Psoas muscle (tissue), 8 donors: ENCODE results near the gene TSR3. TPM values are rescaled to one million over a fixed set of nuclear protein-coding genes. Genes with fewer than 3 reads are reported as not detected.
A peak's percentile ranks its signal among the peaks of the same experiment; 100 is the strongest.

Source experiments
- ATAC-seq, 4 donors: fragments of 200-7000 bp; cut with Tn5 transposase; one replicate each; pipeline ENCODE4 v1.9.1; 2020; ENCODE audit warnings: moderate library complexity in 3 of 4, mild to moderate bottlenecking in 2 of 4
- DNase-seq, 2 donors: peaks; one replicate each; pipeline ENCODE4 v3.0.0-alpha.2; 2020
- H3K27ac ChIP-seq: fragments of 200-600 bp; one replicate; pipeline ENCODE4 v1.8.0; 2022
- H3K27me3 ChIP-seq, 3 donors: fragments of 200-600 bp in 1 of 3; one replicate each; pipeline versions ENCODE4 v1.6.1 to v1.8.0; 2013 to 2022; ENCODE audit warnings: low read length in 2 of 3, mild to moderate bottlenecking in 2 of 3, moderate library complexity in 1 of 3; ENCODE audit not compliant: insufficient read depth in 3 of 3
- H3K36me3 ChIP-seq, 2 donors: fragments of 200-600 bp in 1 of 2; one replicate each; pipeline versions ENCODE4 v1.6.1 to v1.8.0; 2013 to 2022; ENCODE audit warnings: low read depth in 1 of 2, mild to moderate bottlenecking in 1 of 2, moderate library complexity in 1 of 2; ENCODE audit not compliant: insufficient read depth in 1 of 2
- H3K4me1 ChIP-seq: fragments of 200-600 bp; one replicate; pipeline ENCODE4 v1.8.0; 2022
- H3K4me3 ChIP-seq: fragments of 200-600 bp; one replicate; pipeline ENCODE4 v1.8.0; 2022; ENCODE audit warnings: mild to moderate bottlenecking
- H3K9me3 ChIP-seq: fragments of 200-600 bp; one replicate; pipeline ENCODE4 v1.8.0; 2022
- CTCF ChIP-seq: fragments of 200-600 bp; IDR thresholded peaks from one replicate; pipeline ENCODE4 v1.8.0; 2022; ENCODE audit warnings: antibody characterized with exemption
- WGBS, 3 donors: extraction: QIAGEN DNeasy Blood & Tissue Kit; methylation state at CpG; one replicate each; pipeline versions ENCODE4 v1.1.6 to v1.1.7; 2013; 5-methylcytosine and 5-hydroxymethylcytosine counted together
- intact Hi-C, 2 donors: fragments of 100-400 bp; cut with DNase I; formaldehyde crosslinking; loops; one replicate each; pipeline versions ENCODE4 v1.11.0 to v1.14.2; 2022
- polyA plus RNA-seq, 3 donors: library from polyadenylated mRNA; stranded (reverse); fragments of 200-250 nt; gene quantifications; one replicate each; pipeline ENCODE4 v1.2.3, GENCODE V29; 2013
- total RNA-seq, 4 donors: library from RNA; stranded (reverse); fragmentation: NEBNext Ultra II Directional in 2 of 4; extraction: Animal tissue kit (Norgen Biotek cat#: 25700) in 2 of 4; gene quantifications; one replicate each; pipeline versions ENCODE4 v1.2.1 to v1.2.4, GENCODE V29; 2021 to 2023
- donor health status: healthy with polysubstance abuse.
- donor health status: DM: no; HTN: no; CAD: no; lungs with moderate emphysema.
- donor health status: Bipolar disorder and iron deficiency.
- donor health status: healthy.
- donor health status: DM: yes; HTN: yes; CAD: no.
- donor health status: DM: no; HTN: no; CAD: no.
- donor health status: DM: no; HTN: no; CAD: no.
- donor health status: DM: yes; HTN: yes; CAD: no.

Gene TSR3
- total and polyA plus RNA-seq, 7 donors, result 40.0 to 109 (median 55.1) TPM

GRCh38 chr16:1345087-1345486 lies 6.6 kb downstream of the TSR3 start:
- ATAC-seq (no peak), DNase-seq (no peak)
- H3K4me1 ChIP-seq, result peaks cover 5% of the 10 kb centered on the region
- no peak for TF ChIP-seq CTCF
- H3K9me3 ChIP-seq, result no peaks in the 10 kb centered on the region
- no peak overlapping the region for H3K27ac ChIP-seq
- WGBS, 3 donors, result 48 to 57% (median 49%) methylated on average over 9 to 11 of the region's 11 CpGs
- no peaks in the 10 kb centered on the region for H3K27me3 ChIP-seq
- H3K4me3 ChIP-seq, result no peak overlapping the region
- H3K36me3 ChIP-seq, result peaks cover 0 to 28% of the 10 kb centered on the region in 2 donors
- intact Hi-C loops, result no loop called here

GRCh38 chr16:1344499-1344898 lies 7.2 kb downstream of the TSR3 start:
- intact Hi-C loops, result no loop called here
- no peaks in the 10 kb centered on the region for H3K9me3 ChIP-seq
- H3K27ac ChIP-seq, result no peak overlapping the region
- WGBS, 3 donors, result 77 to 83% (median 81%) methylated on average over 14 of the region's 14 CpGs
- H3K27me3 ChIP-seq, result no peaks in the 10 kb centered on the region
- DNase-seq (no peak), ATAC-seq (no peak)
- no peak overlapping the region for H3K4me3 ChIP-seq
- no peak for TF ChIP-seq CTCF
- H3K36me3 ChIP-seq, result peaks cover 0 to 22% of the 10 kb centered on the region in 2 donors
- H3K4me1 ChIP-seq, result peaks cover 5% of the 10 kb centered on the region

- peaks cover 0 to 13% of the 10 kb centered on the region in 2 donors for H3K36me3 ChIP-seq
- TF ChIP-seq CTCF, result no peak
- H3K27ac ChIP-seq, result no peak overlapping the region
- no peak for DNase-seq
- no peaks in the 10 kb centered on the region for H3K9me3 ChIP-seq
- ATAC-seq, result peak in 1 of 4 donors; percentile 5
- peak overlapping the region; percentile 55 for H3K4me3 ChIP-seq
- intact Hi-C loops, result no loop called here
- peaks cover 5% of the 10 kb centered on the region for H3K4me1 ChIP-seq
- WGBS, 3 donors, result 30 to 35% (median 31%) methylated on average over 42 to 44 of the region's 44 CpGs
- no peaks in the 10 kb centered on the region for H3K27me3 ChIP-seq
Measured at GRCh38 chr16:1343428-1344242, 8.0 kb downstream of the TSR3 start.

GRCh38 chr16:1342526-1343427 lies 8.9 kb downstream of the TSR3 start:
- Histone ChIP-seq H3K27ac (no peak overlapping the region), H3K4me1 (peaks cover 5% of the 10 kb centered on the region), H3K9me3 (no peaks in the 10 kb centered on the region), H3K27me3 (no peaks in the 10 kb centered on the region), H3K36me3 (peaks cover 0 to 4% of the 10 kb centered on the region in 2 donors), H3K4me3 (peak overlapping the region; percentile 55)
- 6 to 14% (median 8%) methylated on average over 37 to 49 of the region's 49 CpGs for WGBS, 3 donors
- ATAC-seq (peak; percentile 96 to 98 (median 97)), DNase-seq (peak; percentile 93 to 98)
- no peak for TF ChIP-seq CTCF
- intact Hi-C loops, result no loop called here
